ENCODE measurements around the gene LUC7L3. TPM values are rescaled to one million over a fixed set of nuclear protein-coding genes. Genes with fewer than 3 reads are reported as not detected.

The LUC7L3 gene
- total and polyA plus RNA-seq, 2 of the 13 experiments (the other 11 are each of a cell fraction or from before 2014, with no cell fraction given), result 108 to 120 TPM

GRCh38 chr17:50766222-50767023, 47.0 kb downstream of the LUC7L3 start (continued):
- peak; percentile 80 for TF ChIP-seq THAP7 (CRISPR knock-in tag; IDR thresholded peaks at IDR 0.05)
- TF ChIP-seq ZNF83 (CRISPR knock-in tag; IDR thresholded peaks at IDR 0.05; ENCODE audit: borderline replicate concordance), result no peak
- TF ChIP-seq ZNF768 (CRISPR knock-in tag; IDR thresholded peaks at IDR 0.05), result peak; percentile 55
- TF ChIP-seq KLF6 (CRISPR knock-in tag; IDR thresholded peaks at IDR 0.05), result no peak
- no peak for TF ChIP-seq ZC3H13 (CRISPR knock-in tag; IDR thresholded peaks at IDR 0.05)
- TF ChIP-seq ZFP1 (CRISPR knock-in tag; IDR thresholded peaks at IDR 0.05), result no peak
- no peak for TF ChIP-seq NPAS2 (CRISPR knock-in tag; IDR thresholded peaks at IDR 0.05; ENCODE audit: borderline replicate concordance)
- peak; percentile 68; the same call in 1 of the 2 replicates for TF ChIP-seq HNF4G (IDR thresholded peaks at IDR 0.05; ENCODE audit: borderline replicate concordance, low read depth, low read length)
- peak; percentile 44; the same call in 1 of the 2 replicates for TF ChIP-seq HNF4G (CRISPR knock-in tag; IDR thresholded peaks at IDR 0.05; ENCODE audit: borderline replicate concordance, low read depth)
- no peak for TF ChIP-seq ZBTB26 (CRISPR knock-in tag; IDR thresholded peaks at IDR 0.05; ENCODE audit: borderline replicate concordance)
- TF ChIP-seq BRCA1 (CRISPR knock-in tag; IDR thresholded peaks at IDR 0.05), result no peak
- TF ChIP-seq ELF4 (CRISPR knock-in tag; IDR thresholded peaks at IDR 0.05; ENCODE audit: borderline replicate concordance), result no peak
- no peak for TF ChIP-seq KLF9 (CRISPR knock-in tag; IDR thresholded peaks at IDR 0.05; ENCODE audit: low read depth)
- TF ChIP-seq ZNF75D (CRISPR knock-in tag; IDR thresholded peaks at IDR 0.05; ENCODE audit: borderline replicate concordance), result no peak
- TF ChIP-seq BATF2 (CRISPR knock-in tag; IDR thresholded peaks at IDR 0.05), result no peak
- TF ChIP-seq ZNF343 (CRISPR knock-in tag; IDR thresholded peaks at IDR 0.05), result no peak
- no peak for TF ChIP-seq ZBTB33 (CRISPR knock-in tag; IDR thresholded peaks at IDR 0.05)
- no peak for TF ChIP-seq MTA1 (CRISPR knock-in tag; IDR thresholded peaks at IDR 0.05; ENCODE audit: borderline replicate concordance)
- no peak for TF ChIP-seq KLF13 (CRISPR knock-in tag; IDR thresholded peaks at IDR 0.05)
- no peak for TF ChIP-seq ZNF570 (CRISPR knock-in tag; IDR thresholded peaks at IDR 0.05; ENCODE audit: borderline replicate concordance)
- TF ChIP-seq ZXDC (CRISPR knock-in tag; IDR thresholded peaks at IDR 0.05), result no peak
